Gastroesophageal sphincter (tissue), 4 donors: ENCODE results near the gene MRPL32. TPM values are rescaled to one million over a fixed set of nuclear protein-coding genes. Genes with fewer than 3 reads are reported as not detected.

ENCODE experiments used
- ATAC-seq: fragments of 150-250 bp; one replicate; pipeline ENCODE4 v1.9.1; 2016; ENCODE audit warnings: mild to moderate bottlenecking, moderate library complexity
- H3K27ac ChIP-seq, 4 donors: fragments of 200-600 bp; sonication (generic) in 3 of 4; 1 replicate in 3 of 4; 2 replicates in 1 of 4; pipeline ENCODE4 v1.5.1; 2016 to 2019
- H3K27me3 ChIP-seq: fragments of 200-600 bp; sonication (generic); one replicate; pipeline ENCODE4 v1.5.1; 2019
- H3K36me3 ChIP-seq, 2 donors: fragments of 200-600 bp; sonication (generic); one replicate each; pipeline ENCODE4 v1.5.1; 2019; ENCODE audit warnings: control low read depth in 1 of 2
- H3K4me1 ChIP-seq, 3 donors: fragments of 200-600 bp; sonication (generic); 1 replicate in 2 of 3; 2 replicates in 1 of 3; pipeline ENCODE4 v1.5.1; 2016 to 2019; ENCODE audit warnings: control low read depth in 2 of 3
- H3K4me3 ChIP-seq, 2 donors: fragments of 200-600 bp; sonication (generic); one replicate each; pipeline ENCODE4 v1.5.1; 2019; ENCODE audit warnings: mild to moderate bottlenecking in 1 of 2, moderate library complexity in 1 of 2
- H3K9me3 ChIP-seq, 3 donors: fragments of 200-600 bp; sonication (generic); one replicate each; pipeline ENCODE4 v1.5.1; 2017 to 2019; ENCODE audit warnings: control low read depth in 2 of 3
- EP300 ChIP-seq: sonication (generic); formaldehyde crosslinking; IDR thresholded peaks from one replicate; pipeline ENCODE4 v1.6.1; 2017; ENCODE audit warnings: antibody characterized with exemption, mild to moderate bottlenecking
- POLR2A ChIP-seq, 2 donors: fragments of 450-650 bp; IDR thresholded peaks; one replicate each; pipeline ENCODE4 v1.6.1; 2017; ENCODE audit warnings: antibody characterized with exemption in 2 of 2, mild to moderate bottlenecking in 2 of 2, moderate library complexity in 1 of 2
- POLR2AphosphoS5 ChIP-seq: sonication (generic); formaldehyde crosslinking; IDR thresholded peaks from one replicate; pipeline ENCODE4 v1.6.1; 2017; ENCODE audit warnings: antibody characterized with exemption
- WGBS, 2 donors: methylation state at CpG; one replicate each; pipeline ENCODE4 v1.1.5; 2018; ENCODE audit warnings: low coverage in 1 of 2; 5-methylcytosine and 5-hydroxymethylcytosine counted together
- total RNA-seq, 4 donors: library from RNA; depleted of rRNA; stranded (reverse); fragments of >200 nt; gene quantifications; one replicate each; pipeline ENCODE4 v1.1.0, GENCODE V29; 2016
- TF ChIP-seq, protein P1 (sequence below), 4 experiments: fragments of 200-600 bp in 2 of 4; fragments of 450-650 bp in 2 of 4; sonication (generic) in 1 of 4; IDR thresholded peaks; one replicate each; pipeline ENCODE4 v1.5.1; 2017 to 2019; ENCODE audit warnings: antibody characterized with exemption in 4 of 4, mild to moderate bottlenecking in 2 of 4, moderate library complexity in 2 of 4

Gene MRPL32
- total RNA-seq, 4 donors from 2014 or later: 45.6 to 68.7 (median 53.8) TPM

DNA sequence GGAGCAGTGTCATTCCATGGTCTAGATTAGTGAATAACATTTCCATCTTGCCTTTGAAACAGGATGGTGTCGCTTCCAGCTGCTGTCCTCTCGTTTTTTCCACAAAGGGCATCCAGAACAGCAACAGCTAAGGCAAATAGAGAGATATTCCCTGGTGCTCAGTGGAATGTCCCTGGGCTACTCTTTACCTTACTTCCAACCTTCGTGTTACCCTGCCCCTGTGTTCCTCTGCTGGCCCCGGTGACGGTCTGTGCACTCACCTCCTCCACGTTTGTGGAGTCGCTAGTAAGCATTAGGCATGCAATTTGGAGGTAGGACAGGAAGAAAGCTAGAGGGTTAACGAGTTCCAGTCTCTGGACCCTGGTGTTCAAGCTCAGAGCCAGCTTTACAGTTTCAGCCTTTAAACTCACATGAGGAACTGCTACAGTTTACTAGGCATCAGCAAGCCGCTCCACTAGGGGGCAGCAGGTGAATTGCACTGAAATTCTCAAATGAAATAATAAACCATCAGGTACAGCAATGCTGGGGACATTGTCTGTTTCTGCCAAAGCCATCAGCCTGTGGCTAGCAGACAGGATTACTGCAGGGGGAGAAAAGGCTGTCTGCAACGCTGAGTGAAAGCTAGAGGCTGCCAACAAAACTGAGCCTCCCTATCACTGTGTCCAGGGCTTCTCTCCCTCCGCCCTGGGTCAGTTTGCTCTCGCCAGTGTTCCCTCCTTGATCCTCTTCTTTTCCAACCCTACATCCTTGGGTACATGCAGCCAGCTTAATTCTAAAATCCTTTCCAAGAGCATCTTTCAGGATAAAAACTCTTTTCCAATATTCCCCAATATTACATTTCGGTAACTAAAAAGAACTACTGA, 9.0 kb downstream of the MRPL32 start:
- peaks cover 4 to 37% of the 10 kb centered on the region in 2 donors for H3K36me3 ChIP-seq
- no peak overlapping the region for H3K4me3 ChIP-seq
- WGBS, 2 donors: 47 to 71% methylated on average over 5 to 7 of the region's 13 CpGs
- H3K27ac ChIP-seq: no peak overlapping the region
- no peaks in the 10 kb centered on the region for H3K27me3 ChIP-seq
- no peaks in the 10 kb centered on the region for H3K9me3 ChIP-seq
- ATAC-seq: peak; percentile 50
- TF ChIP-seq, protein P1, sequence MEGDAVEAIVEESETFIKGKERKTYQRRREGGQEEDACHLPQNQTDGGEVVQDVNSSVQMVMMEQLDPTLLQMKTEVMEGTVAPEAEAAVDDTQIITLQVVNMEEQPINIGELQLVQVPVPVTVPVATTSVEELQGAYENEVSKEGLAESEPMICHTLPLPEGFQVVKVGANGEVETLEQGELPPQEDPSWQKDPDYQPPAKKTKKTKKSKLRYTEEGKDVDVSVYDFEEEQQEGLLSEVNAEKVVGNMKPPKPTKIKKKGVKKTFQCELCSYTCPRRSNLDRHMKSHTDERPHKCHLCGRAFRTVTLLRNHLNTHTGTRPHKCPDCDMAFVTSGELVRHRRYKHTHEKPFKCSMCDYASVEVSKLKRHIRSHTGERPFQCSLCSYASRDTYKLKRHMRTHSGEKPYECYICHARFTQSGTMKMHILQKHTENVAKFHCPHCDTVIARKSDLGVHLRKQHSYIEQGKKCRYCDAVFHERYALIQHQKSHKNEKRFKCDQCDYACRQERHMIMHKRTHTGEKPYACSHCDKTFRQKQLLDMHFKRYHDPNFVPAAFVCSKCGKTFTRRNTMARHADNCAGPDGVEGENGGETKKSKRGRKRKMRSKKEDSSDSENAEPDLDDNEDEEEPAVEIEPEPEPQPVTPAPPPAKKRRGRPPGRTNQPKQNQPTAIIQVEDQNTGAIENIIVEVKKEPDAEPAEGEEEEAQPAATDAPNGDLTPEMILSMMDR (IDR thresholded peaks at IDR 0.05): peak; percentile 71 to 88 (median 76)
- TF ChIP-seq POLR2A (IDR thresholded peaks at IDR 0.05): no peak
- no peaks in the 10 kb centered on the region for H3K4me1 ChIP-seq

DNA sequence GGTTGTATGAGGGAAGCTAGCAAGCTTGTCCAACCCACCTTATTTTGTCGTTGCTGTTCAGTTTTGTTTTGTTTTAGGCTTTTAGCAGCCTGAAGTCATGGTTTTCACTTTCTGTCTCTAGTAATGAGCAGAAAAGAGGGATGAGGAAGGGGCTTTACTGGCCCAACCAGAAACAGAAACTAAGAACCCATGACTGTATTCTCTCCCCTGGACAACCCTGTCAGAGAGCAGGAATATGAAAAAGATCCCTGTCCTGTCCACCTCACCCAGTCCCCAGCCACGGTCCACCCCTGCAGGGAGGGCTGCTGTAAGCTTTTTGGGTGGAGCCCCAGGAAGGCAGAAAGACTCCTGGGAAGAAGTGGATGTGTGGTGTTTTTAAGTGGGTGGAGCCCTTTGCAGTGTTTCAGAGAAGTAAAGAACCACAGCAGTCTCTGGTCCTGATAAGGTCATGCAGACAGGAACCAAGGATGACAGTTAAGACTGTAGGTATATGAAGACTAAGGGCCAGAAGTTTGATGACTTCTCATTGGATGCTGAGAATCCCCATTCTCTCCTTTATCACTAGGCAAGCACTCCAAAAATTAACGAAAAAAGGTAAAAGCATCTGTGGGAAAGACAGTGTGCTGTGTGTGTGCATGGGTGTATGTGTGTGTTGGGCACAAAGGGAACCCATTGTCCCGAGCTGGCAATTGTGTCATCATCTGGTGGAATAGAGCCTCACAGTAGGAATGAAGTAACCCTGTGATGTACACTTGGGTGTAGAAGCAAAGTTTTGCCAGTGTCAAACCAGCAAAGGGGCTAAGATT, 13.8 kb downstream of the MRPL32 start:
- ATAC-seq: no peak
- TF ChIP-seq EP300 (no peak), POLR2A (IDR thresholded peaks at IDR 0.05) (no peak), POLR2AphosphoS5 (no peak)
- TF ChIP-seq, protein P1 (IDR thresholded peaks at IDR 0.05): no peak
- Histone ChIP-seq H3K4me3 (peak overlapping the region in 1 of 2 donors; percentile 3), H3K27ac (no peak overlapping the region), H3K9me3 (no peaks in the 10 kb centered on the region), H3K27me3 (no peaks in the 10 kb centered on the region), H3K36me3 (no peaks in the 10 kb centered on the region), H3K4me1 (no peaks in the 10 kb centered on the region)
- 38 to 42% methylated on average over 3 of the region's 4 CpGs for WGBS, 2 donors

DNA sequence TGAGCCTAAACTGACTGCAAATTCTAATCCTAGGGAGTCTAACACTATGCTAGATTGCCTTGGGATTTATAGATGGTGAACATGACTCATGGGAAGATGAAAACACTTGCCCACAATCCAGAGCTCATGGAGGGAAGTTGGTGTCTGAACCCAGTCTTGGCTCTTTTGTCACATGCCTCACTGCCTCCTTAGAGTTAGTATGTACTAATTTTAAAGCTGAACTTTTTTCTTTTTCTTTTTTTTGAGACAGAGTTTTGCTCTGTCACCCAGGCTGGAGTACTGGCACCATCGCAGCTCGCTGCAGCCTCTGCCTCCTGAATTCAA, 14.4 kb downstream of the MRPL32 start:
- no peak for ATAC-seq
- no peaks in the 10 kb centered on the region for H3K9me3 ChIP-seq
- H3K4me3 ChIP-seq: no peak overlapping the region
- H3K27me3 ChIP-seq: no peaks in the 10 kb centered on the region
- H3K27ac ChIP-seq: no peak overlapping the region
- H3K36me3 ChIP-seq: no peaks in the 10 kb centered on the region
- WGBS, 2 donors: 90 to 92% methylated on average over 2 of the region's 2 CpGs
- TF ChIP-seq EP300: no peak
- no peaks in the 10 kb centered on the region for H3K4me1 ChIP-seq

DNA sequence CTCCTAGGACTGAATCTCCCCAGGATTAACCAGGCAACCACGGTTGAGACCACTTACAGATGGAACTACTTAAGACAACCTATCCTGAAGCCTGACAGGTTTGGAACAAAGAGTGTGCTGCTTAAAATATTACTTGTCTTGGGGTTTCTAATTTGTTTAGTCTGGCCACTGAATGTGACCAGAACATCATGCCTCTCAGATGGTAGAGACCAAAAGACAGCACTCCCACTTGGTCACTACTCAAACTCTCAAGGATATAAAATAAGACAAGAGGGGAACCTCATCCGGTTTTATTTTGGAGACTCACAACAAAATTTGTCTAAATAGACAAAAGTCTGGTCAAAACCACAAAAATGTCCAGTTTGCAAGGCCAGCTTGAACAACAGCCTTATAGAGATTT, 15.3 kb downstream of the MRPL32 start:
- no peak for TF ChIP-seq POLR2A (IDR thresholded peaks at IDR 0.05)
- no peak for TF ChIP-seq POLR2AphosphoS5
- TF ChIP-seq EP300: no peak
- TF ChIP-seq, protein P1 (IDR thresholded peaks at IDR 0.05): no peak
- Histone ChIP-seq H3K27me3 (no peaks in the 10 kb centered on the region), H3K4me1 (no peaks in the 10 kb centered on the region), H3K4me3 (no peak overlapping the region), H3K9me3 (no peaks in the 10 kb centered on the region), H3K27ac (no peak overlapping the region), H3K36me3 (no peaks in the 10 kb centered on the region)
- ATAC-seq: no peak
- 46 to 50% methylated on average over 1 to 2 of the region's 2 CpGs for WGBS, 2 donors

DNA sequence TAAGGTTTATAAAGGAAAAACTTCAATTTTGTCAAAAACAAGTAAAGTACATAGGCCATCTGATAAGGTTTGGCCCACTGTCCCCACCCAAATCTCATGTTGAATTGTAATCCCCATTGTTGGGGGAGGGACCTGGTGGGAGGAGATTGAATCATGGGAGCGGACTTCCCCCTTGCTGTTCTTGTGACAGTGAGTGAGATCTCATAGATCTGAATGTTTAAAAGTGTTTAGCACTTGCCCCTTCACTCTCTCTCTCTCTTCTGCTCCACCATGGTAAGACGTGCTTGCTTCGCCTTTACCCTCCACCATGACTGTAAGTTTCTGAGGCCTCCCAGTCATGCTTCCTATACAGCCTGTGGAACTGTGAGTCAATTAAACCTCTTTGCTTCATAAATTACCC, 18.2 kb downstream of the MRPL32 start:
- no peak for TF ChIP-seq EP300
- no peak for TF ChIP-seq POLR2A (IDR thresholded peaks at IDR 0.05)
- TF ChIP-seq POLR2AphosphoS5: no peak
- TF ChIP-seq, protein P1 (IDR thresholded peaks at IDR 0.05): no peak
- no peak for ATAC-seq
- Histone ChIP-seq H3K4me3 (no peak overlapping the region), H3K36me3 (no peaks in the 10 kb centered on the region), H3K27me3 (no peaks in the 10 kb centered on the region), H3K9me3 (no peaks in the 10 kb centered on the region), H3K27ac (no peak overlapping the region), H3K4me1 (no peaks in the 10 kb centered on the region)
- 61 to 65% methylated on average over 3 of the region's 3 CpGs for WGBS, 2 donors
